ENCODE results near the gene NHERF1. TPM values are rescaled to one million over a fixed set of nuclear protein-coding genes. Genes with fewer than 3 reads are reported as not detected.

Gene NHERF1
- polyA plus RNA-seq, 1 of the 3 experiments (the other 2 are of a cell fraction): 40.1 TPM

DNA sequence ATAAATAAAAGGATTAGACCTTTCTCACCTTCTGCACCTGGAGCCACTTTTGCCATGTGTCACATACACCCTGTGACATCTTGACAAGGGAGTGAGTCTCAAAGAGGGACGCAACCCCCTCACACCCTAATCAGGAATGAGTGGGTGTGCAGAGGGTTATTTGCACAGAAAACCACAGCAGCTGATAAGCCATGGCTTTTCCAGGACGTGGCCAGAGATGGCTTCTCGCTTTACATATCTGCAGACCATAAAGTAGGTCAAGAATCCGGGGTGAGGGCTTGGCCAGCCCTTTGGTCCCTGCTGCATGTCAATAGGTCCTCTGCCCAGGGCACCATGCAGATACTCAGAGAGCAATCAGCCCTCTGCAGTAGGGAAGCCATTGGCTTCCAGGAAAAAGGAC lies 33.3 kb upstream of the NHERF1 start (continued):
- TF ChIP-seq, protein P1, sequence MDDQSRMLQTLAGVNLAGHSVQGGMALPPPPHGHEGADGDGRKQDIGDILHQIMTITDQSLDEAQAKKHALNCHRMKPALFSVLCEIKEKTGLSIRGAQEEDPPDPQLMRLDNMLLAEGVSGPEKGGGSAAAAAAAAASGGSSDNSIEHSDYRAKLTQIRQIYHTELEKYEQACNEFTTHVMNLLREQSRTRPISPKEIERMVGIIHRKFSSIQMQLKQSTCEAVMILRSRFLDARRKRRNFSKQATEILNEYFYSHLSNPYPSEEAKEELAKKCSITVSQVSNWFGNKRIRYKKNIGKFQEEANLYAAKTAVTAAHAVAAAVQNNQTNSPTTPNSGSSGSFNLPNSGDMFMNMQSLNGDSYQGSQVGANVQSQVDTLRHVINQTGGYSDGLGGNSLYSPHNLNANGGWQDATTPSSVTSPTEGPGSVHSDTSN (IDR thresholded peaks at IDR 0.05): no peak
- no peak for TF ChIP-seq EP300 (IDR thresholded peaks at IDR 0.05; ENCODE audit: borderline replicate concordance in 1 of 2, low read depth in 1 of 2, low read length in 1 of 2)
- no peak for TF ChIP-seq SIN3A (IDR thresholded peaks at IDR 0.05; ENCODE audit: borderline replicate concordance, low read depth, low read length)
- no peak for TF ChIP-seq TEAD4 (IDR thresholded peaks at IDR 0.05; ENCODE audit: borderline replicate concordance, insufficient read depth)
- TF ChIP-seq GABPA (IDR thresholded peaks at IDR 0.05; ENCODE audit: low read depth): no peak
- TF ChIP-seq, protein P2, sequence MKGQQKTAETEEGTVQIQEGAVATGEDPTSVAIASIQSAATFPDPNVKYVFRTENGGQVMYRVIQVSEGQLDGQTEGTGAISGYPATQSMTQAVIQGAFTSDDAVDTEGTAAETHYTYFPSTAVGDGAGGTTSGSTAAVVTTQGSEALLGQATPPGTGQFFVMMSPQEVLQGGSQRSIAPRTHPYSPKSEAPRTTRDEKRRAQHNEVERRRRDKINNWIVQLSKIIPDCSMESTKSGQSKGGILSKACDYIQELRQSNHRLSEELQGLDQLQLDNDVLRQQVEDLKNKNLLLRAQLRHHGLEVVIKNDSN (IDR thresholded peaks at IDR 0.05; ENCODE audit: borderline replicate concordance, low read depth): no peak
- TF ChIP-seq MEF2A (IDR thresholded peaks at IDR 0.05; ENCODE audit: borderline replicate concordance, low read depth): no peak
- TF ChIP-seq EZH2phosphoT487 (IDR thresholded peaks at IDR 0.05; ENCODE audit: borderline replicate concordance, low read depth): no peak
- TF ChIP-seq YY1 (IDR thresholded peaks at IDR 0.05; ENCODE audit: low read depth): no peak

DNA sequence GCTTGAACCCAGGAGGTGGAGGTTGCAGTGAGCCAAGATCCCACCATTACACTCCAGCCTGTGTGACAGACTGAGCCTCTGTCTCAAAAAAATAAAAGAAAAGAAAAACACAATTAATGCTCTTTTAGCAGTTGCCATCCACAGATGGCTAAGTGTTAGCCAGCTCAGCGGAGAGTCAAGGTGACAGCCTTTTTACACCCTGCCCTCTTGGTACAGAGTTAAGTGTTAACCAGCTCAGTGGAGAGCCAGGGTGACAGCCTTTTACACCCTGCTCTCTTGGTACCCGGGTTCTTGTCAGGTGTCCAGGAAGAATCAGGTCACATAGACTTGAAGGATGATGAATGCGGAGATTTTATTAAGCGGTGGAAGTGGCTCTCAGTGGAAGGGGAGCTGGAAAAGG lies 27.9 kb upstream of the NHERF1 start:
- H3K9me3 ChIP-seq: no peaks in the 10 kb centered on the region
- H3K79me2 ChIP-seq (ENCODE audit: insufficient read depth): no peaks in the 10 kb centered on the region
- H3K9ac ChIP-seq: no peak overlapping the region
- no peaks in the 10 kb centered on the region for H3K4me1 ChIP-seq (ENCODE audit: control insufficient read depth in 1 of 2, insufficient read depth in 2 of 2, low read depth in 1 of 2, low read length in 1 of 2)
- no peak overlapping the region for H3K27ac ChIP-seq (ENCODE audit: low read depth in 2 of 2, low read length in 1 of 2)
- no peaks in the 10 kb centered on the region for H3K27me3 ChIP-seq (ENCODE audit: insufficient read depth)
- H2AFZ ChIP-seq (ENCODE audit: low read depth): no peak overlapping the region
- no peak for TF ChIP-seq RCOR1 (IDR thresholded peaks at IDR 0.05; ENCODE audit: low read length)
- TF ChIP-seq JUND (IDR thresholded peaks at IDR 0.05): no peak
- TF ChIP-seq ELF1 (IDR thresholded peaks at IDR 0.05): no peak
- TF ChIP-seq NFIC (IDR thresholded peaks at IDR 0.05; ENCODE audit: borderline replicate concordance): no peak
- no peak for TF ChIP-seq FOXM1 (IDR thresholded peaks at IDR 0.05; ENCODE audit: low read depth)
- POLR2A ChIA-PET: no interaction called here
- CTCF ChIA-PET: interaction anchor here (1.3 to 10.0 kb wide), 3 partner anchors 16 to 63 kb away, joined by 5 to 77 read pairs (median 6); partner anchors contain the start of gene RAB37
- no peaks in the 10 kb centered on the region for H4K20me1 ChIP-seq (ENCODE audit: insufficient read depth)
- DNase-seq: no peak
- H3K4me3 ChIP-seq (ENCODE audit: low read depth in 2 of 2, low read length in 1 of 2): no peak overlapping the region
- no peaks in the 10 kb centered on the region for H3K9me2 ChIP-seq
- H3K4me2 ChIP-seq: no peak overlapping the region
- WGBS (ENCODE audit: low lambda C conversion rate): 66% methylated on average over 4 of the region's 4 CpGs
- H3K36me3 ChIP-seq (replicated peaks in 1 of 2; ENCODE audit: control insufficient read depth in 1 of 2, insufficient read depth in 2 of 2, low read length in 1 of 2): no peaks in the 10 kb centered on the region
- H3F3A ChIP-seq (replicated peaks; ENCODE audit: insufficient read depth): no peaks in the 10 kb centered on the region

DNA sequence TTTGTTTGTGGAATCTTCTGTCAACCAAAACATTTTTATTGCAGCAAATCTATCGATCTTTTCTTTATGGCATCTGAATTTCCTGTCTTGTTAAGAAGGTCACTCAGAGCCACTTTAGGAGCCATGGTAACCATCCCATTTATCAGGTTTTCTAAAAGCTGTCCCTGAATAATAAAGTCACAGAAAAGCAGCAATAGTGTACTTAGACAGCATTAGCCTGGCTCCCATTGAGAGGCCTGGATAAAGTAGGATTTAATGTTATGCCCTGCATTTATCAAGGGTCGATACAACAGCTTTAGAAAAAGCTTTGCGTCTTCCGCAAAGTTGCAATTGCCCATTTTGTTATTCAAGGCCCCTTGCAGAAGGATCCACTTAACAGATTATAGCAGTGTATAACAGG lies 25.6 kb upstream of the NHERF1 start:
- no peak for DNase-seq
- Histone ChIP-seq H3K9ac (no peak overlapping the region), H4K20me1 (ENCODE audit: insufficient read depth) (no peaks in the 10 kb centered on the region), H3K27me3 (ENCODE audit: insufficient read depth) (no peaks in the 10 kb centered on the region; the same call in 1 of the 2 replicates), H3K36me3 (replicated peaks in 1 of 2; ENCODE audit: control insufficient read depth in 1 of 2, insufficient read depth in 2 of 2, low read length in 1 of 2) (no peaks in the 10 kb centered on the region), H3K4me2 (no peak overlapping the region), H3K4me3 (ENCODE audit: low read depth in 2 of 2, low read length in 1 of 2) (no peak overlapping the region), H3K4me1 (ENCODE audit: control insufficient read depth in 1 of 2, insufficient read depth in 2 of 2, low read depth in 1 of 2, low read length in 1 of 2) (no peaks in the 10 kb centered on the region), H3K9me2 (no peaks in the 10 kb centered on the region), H3F3A (replicated peaks; ENCODE audit: insufficient read depth) (no peaks in the 10 kb centered on the region), H3K9me3 (no peaks in the 10 kb centered on the region), H3K79me2 (ENCODE audit: insufficient read depth) (no peaks in the 10 kb centered on the region), H3K27ac (ENCODE audit: low read depth in 2 of 2, low read length in 1 of 2) (no peak overlapping the region), H2AFZ (ENCODE audit: low read depth) (no peak overlapping the region)
- ChIA-PET CTCF (interaction anchor here (1.2 to 10.0 kb wide), 3 partner anchors 13 to 69 kb away, joined by 3 to 77 read pairs (median 4); partner anchors contain the start of gene RAB37), POLR2A (no interaction called here)
- WGBS (ENCODE audit: low lambda C conversion rate): 55% methylated on average over 4 of the region's 4 CpGs
- TF ChIP-seq RAD21 (IDR thresholded peaks at IDR 0.05; ENCODE audit: low read length) (no peak), TAF1 (IDR thresholded peaks at IDR 0.05; ENCODE audit: borderline replicate concordance, low read depth, low read length) (no peak), NFIC (IDR thresholded peaks at IDR 0.05; ENCODE audit: borderline replicate concordance) (no peak), FOXJ3 (CRISPR knock-in tag; IDR thresholded peaks at IDR 0.05) (no peak), JUND (IDR thresholded peaks at IDR 0.05) (no peak), MEF2A (IDR thresholded peaks at IDR 0.05; ENCODE audit: borderline replicate concordance, low read depth) (no peak), FOXM1 (IDR thresholded peaks at IDR 0.05; ENCODE audit: low read depth) (no peak), RFX5 (IDR thresholded peaks at IDR 0.05; ENCODE audit: low read length) (no peak)

Measured in SK-N-SH (cell line).